ENCODE results near the gene C7. TPM values are rescaled to one million over a fixed set of nuclear protein-coding genes. Genes with fewer than 3 reads are reported as not detected.

C7 gene
- total and polyA plus RNA-seq, 2 of the 13 experiments (the other 11 are each of a cell fraction or from before 2014, with no cell fraction given): 1.7 to 3.5 TPM

GRCh38 chr5:40999966-41000365 lies 90.7 kb downstream of the C7 start (continued):
- TF ChIP-seq MXI1 (IDR thresholded peaks at IDR 0.05; ENCODE audit: borderline replicate concordance, low read depth, low read length): no peak
- no peak for TF ChIP-seq ZNF160 (CRISPR knock-in tag; IDR thresholded peaks at IDR 0.05)
- TF ChIP-seq STAG1 (CRISPR knock-in tag; IDR thresholded peaks at IDR 0.05): no peak
- TF ChIP-seq, protein P1, sequence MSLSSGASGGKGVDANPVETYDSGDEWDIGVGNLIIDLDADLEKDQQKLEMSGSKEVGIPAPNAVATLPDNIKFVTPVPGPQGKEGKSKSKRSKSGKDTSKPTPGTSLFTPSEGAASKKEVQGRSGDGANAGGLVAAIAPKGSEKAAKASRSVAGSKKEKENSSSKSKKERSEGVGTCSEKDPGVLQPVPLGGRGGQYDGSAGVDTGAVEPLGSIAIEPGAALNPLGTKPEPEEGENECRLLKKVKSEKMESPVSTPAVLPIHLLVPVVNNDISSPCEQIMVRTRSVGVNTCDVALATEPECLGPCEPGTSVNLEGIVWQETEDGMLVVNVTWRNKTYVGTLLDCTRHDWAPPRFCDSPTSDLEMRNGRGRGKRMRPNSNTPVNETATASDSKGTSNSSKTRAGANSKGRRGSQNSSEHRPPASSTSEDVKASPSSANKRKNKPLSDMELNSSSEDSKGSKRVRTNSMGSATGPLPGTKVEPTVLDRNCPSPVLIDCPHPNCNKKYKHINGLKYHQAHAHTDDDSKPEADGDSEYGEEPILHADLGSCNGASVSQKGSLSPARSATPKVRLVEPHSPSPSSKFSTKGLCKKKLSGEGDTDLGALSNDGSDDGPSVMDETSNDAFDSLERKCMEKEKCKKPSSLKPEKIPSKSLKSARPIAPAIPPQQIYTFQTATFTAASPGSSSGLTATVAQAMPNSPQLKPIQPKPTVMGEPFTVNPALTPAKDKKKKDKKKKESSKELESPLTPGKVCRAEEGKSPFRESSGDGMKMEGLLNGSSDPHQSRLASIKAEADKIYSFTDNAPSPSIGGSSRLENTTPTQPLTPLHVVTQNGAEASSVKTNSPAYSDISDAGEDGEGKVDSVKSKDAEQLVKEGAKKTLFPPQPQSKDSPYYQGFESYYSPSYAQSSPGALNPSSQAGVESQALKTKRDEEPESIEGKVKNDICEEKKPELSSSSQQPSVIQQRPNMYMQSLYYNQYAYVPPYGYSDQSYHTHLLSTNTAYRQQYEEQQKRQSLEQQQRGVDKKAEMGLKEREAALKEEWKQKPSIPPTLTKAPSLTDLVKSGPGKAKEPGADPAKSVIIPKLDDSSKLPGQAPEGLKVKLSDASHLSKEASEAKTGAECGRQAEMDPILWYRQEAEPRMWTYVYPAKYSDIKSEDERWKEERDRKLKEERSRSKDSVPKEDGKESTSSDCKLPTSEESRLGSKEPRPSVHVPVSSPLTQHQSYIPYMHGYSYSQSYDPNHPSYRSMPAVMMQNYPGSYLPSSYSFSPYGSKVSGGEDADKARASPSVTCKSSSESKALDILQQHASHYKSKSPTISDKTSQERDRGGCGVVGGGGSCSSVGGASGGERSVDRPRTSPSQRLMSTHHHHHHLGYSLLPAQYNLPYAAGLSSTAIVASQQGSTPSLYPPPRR (CRISPR knock-in tag; IDR thresholded peaks at IDR 0.05; ENCODE audit: borderline replicate concordance): no peak

DNA sequence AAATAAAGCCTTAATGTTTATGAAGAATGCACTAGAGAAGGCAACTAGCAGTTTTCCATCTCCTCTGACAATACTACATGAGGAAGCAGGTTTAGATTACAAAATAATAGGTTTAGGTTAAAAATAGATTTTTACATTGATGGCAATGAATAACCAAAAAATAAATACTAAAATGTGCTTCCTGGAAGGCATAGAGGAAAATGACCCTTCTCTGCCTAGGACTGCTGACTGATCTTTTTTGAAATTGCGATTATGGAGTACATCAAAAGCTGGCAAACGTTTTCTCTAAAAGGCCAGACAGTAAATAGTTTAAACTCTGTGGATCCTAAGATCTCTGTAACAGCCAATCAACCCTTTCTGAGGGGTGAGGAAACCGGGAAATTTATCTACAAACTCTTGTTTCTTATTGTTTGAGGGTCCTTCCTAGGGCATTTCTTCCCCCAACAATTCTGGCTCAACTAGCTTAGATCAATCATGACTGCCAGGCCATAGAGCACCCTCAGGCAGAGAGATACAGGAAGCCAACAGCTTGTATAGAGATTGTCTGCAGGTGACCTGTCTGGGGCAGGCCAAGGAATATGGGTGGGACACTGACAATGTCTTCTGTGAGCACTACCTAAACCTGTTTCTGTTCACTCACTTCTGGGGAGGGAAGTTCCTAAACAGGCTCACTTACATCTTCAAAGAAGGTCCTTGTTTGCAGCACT lies 94.5 kb downstream of the C7 start:
- no peak for FAIRE-seq

More for the DNA sequence above, 94.5 kb downstream of the C7 start:
- Histone ChIP-seq H3K27me3 (ENCODE audit: control insufficient read depth in 1 of 2, insufficient read depth in 2 of 2, low read length in 2 of 2) (no peaks in the 10 kb centered on the region; a peak in 1 of 5 replicates), H4K20me1 (ENCODE audit: insufficient read depth, low read length) (no peaks in the 10 kb centered on the region), H3K9ac (ENCODE audit: insufficient read depth, low read depth, low read length) (no peak overlapping the region), H3K79me2 (ENCODE audit: insufficient read depth, low read length) (no peaks in the 10 kb centered on the region), H2AFZ (ENCODE audit: low read length) (no peak overlapping the region), H3K36me3 (replicated peaks in 1 of 2; ENCODE audit: control insufficient read depth in 1 of 2, insufficient read depth in 2 of 2, low read length in 2 of 2) (no peaks in the 10 kb centered on the region), H3K4me2 (ENCODE audit: low read depth, low read length) (no peak overlapping the region), H3K4me1 (ENCODE audit: insufficient read depth, low read length) (no peaks in the 10 kb centered on the region), H3K4me3 (replicated peaks in 1 of 3; ENCODE audit: insufficient read depth in 1 of 3, low read depth in 2 of 3, low read length in 3 of 3) (no peak overlapping the region), H3K27ac (ENCODE audit: extremely low read length, insufficient read depth, low read length) (no peak overlapping the region), H3K9me3 (ENCODE audit: low read length) (no peaks in the 10 kb centered on the region)
- no peak for TF ChIP-seq ZNF710 (CRISPR knock-in tag; IDR thresholded peaks at IDR 0.05; ENCODE audit: borderline replicate concordance)
- TF ChIP-seq MAFK (conservative IDR thresholded peaks at IDR 0.05 in 1 of 2, IDR thresholded peaks at IDR 0.05 in 1 of 2; ENCODE audit: low read length in 2 of 2): 0 out of 4 replicates have a peak, but pooled peaks of 1 of the 2 experiments have one; percentile 18
- no peak; the same call in 2 of the 3 replicates for ATAC-seq
- ChIA-PET POLR2A (no interaction called here), CTCF (ENCODE audit: low intra/inter-chr PET ratio, low total read pairs) (no interaction called here)
- DNase-seq (ENCODE audit: low spot score): no peak
- in situ Hi-C loops (cut with HindIII; ENCODE audit: extremely low pct_ligation_motif_present, low pct_unique_long_range_greater_than_20kb): no loop called here
- BruUV-seq (replicated peaks): no TSS peak
- intact Hi-C loops (cut with micrococcal nuclease; ENCODE audit: unreplicated experiment): no loop called here
- 3% methylated on average over 3 of the region's 3 CpGs for WGBS (ENCODE audit: low lambda C conversion rate)
